ENCODE measurements around the gene KDM5B. TPM values are rescaled to one million over a fixed set of nuclear protein-coding genes. Genes with fewer than 3 reads are reported as not detected.

Gene KDM5B
- total and polyA plus RNA-seq, 2 experiments from 2014 or later = 175 to 202 TPM

DNA sequence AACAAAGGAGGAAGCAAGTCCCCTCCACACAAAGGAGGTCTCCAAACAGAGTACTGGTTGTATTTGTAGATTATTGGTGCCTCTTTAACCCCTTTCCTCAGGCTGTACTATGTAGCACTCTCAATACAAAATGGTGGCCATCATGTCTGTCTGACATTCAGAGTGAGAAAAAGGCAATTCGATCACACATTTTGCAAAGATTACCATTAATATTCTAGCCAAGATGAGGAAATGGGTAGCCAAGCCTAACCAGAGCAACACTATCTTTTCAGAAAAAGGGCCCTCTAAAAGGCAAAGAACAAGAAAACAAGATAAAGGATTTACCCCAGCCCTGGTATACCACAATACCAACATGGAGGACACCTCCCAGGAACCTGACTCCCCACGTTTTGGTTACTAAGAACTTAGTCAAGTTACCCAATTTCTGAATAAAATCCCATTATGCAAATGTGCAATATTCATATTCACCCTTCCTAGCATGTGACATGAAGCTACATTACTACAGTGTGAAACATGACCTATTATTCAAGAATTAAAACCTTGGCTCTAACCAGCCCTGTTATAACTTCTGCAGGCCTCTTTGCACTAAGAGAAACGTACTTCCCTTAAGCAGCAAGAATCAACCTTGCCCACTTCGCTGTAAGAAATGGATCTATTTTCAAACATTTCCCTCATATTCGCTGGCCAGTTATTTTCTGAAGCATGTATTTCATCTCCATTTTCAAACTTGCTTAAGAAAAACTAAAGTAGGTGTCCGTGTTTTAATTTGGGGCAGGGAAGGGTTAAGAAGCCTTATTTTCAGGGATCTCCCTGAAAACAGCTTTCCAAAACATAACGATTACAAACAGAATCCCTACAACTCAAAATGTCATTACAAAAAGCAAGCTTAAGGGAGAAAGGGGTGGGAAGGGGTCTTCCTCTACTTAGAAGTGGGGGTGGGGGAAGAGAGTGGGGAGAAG is 2.1 kb downstream of the KDM5B start:
- H3K36me3 ChIP-seq (ENCODE audit: insufficient read depth) = no peaks in the 10 kb centered on the region
- Mint-ChIP-seq H3K4me3 (peak overlapping the region; percentile 78), H3K27ac (peak overlapping the region; percentile 97), H3K4me1 (peaks cover 52% of the 10 kb centered on the region), H3K9me3 (no peaks in the 10 kb centered on the region), H3K27me3 (ENCODE audit: insufficient read depth, low read depth, poor library complexity) (peaks cover 12% of the 10 kb centered on the region), H3K36me3 (ENCODE audit: low read depth) (no peaks in the 10 kb centered on the region; the same call in 2 of the 3 replicates)
- H3K27me3 ChIP-seq (ENCODE audit: insufficient read depth) = peaks cover 11% of the 10 kb centered on the region
- peaks cover 30% of the 10 kb centered on the region for H4K20me1 ChIP-seq (replicated peaks; ENCODE audit: insufficient read depth)
- H3K27ac ChIP-seq (ENCODE audit: low read depth) = peak overlapping the region; percentile 46
- H3K4me2 ChIP-seq = peak overlapping the region; percentile 89
- ATAC-seq (no peak), DNase-seq (ENCODE audit: low spot score) (no peak)
- peaks cover 77% of the 10 kb centered on the region for H3K79me2 ChIP-seq (replicated peaks; ENCODE audit: insufficient read depth)
- H3K4me1 ChIP-seq (ENCODE audit: insufficient read depth) = peaks cover 53% of the 10 kb centered on the region
- H2AFZ ChIP-seq = no peak overlapping the region
- peaks cover 5% of the 10 kb centered on the region; the same call in 1 of the 2 replicates for H3F3A ChIP-seq (replicated peaks; ENCODE audit: low read depth)
- peak overlapping the region; percentile 66 for H3K4me3 ChIP-seq
- no peaks in the 10 kb centered on the region for H3K9me2 ChIP-seq (ENCODE audit: insufficient read depth)
- no peak for TF ChIP-seq NANOG (IDR thresholded peaks at IDR 0.05; ENCODE audit: borderline replicate concordance)
- TF ChIP-seq, protein P1, sequence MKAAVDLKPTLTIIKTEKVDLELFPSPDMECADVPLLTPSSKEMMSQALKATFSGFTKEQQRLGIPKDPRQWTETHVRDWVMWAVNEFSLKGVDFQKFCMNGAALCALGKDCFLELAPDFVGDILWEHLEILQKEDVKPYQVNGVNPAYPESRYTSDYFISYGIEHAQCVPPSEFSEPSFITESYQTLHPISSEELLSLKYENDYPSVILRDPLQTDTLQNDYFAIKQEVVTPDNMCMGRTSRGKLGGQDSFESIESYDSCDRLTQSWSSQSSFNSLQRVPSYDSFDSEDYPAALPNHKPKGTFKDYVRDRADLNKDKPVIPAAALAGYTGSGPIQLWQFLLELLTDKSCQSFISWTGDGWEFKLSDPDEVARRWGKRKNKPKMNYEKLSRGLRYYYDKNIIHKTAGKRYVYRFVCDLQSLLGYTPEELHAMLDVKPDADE (IDR thresholded peaks at IDR 0.05) = no peak
- TF ChIP-seq POLR2AphosphoS5 (IDR thresholded peaks at IDR 0.05; ENCODE audit: low read depth) = no peak
- no peak for TF ChIP-seq CREB1 (CRISPR knock-in tag; IDR thresholded peaks at IDR 0.05; ENCODE audit: low read depth)
- TF ChIP-seq EZH2 (IDR thresholded peaks at IDR 0.05; ENCODE audit: low read depth, unreplicated experiment) = no peak
- TF ChIP-seq STAT1 (IDR thresholded peaks at IDR 0.05; ENCODE audit: unreplicated experiment) = no peak
- TF ChIP-seq, protein P2, sequence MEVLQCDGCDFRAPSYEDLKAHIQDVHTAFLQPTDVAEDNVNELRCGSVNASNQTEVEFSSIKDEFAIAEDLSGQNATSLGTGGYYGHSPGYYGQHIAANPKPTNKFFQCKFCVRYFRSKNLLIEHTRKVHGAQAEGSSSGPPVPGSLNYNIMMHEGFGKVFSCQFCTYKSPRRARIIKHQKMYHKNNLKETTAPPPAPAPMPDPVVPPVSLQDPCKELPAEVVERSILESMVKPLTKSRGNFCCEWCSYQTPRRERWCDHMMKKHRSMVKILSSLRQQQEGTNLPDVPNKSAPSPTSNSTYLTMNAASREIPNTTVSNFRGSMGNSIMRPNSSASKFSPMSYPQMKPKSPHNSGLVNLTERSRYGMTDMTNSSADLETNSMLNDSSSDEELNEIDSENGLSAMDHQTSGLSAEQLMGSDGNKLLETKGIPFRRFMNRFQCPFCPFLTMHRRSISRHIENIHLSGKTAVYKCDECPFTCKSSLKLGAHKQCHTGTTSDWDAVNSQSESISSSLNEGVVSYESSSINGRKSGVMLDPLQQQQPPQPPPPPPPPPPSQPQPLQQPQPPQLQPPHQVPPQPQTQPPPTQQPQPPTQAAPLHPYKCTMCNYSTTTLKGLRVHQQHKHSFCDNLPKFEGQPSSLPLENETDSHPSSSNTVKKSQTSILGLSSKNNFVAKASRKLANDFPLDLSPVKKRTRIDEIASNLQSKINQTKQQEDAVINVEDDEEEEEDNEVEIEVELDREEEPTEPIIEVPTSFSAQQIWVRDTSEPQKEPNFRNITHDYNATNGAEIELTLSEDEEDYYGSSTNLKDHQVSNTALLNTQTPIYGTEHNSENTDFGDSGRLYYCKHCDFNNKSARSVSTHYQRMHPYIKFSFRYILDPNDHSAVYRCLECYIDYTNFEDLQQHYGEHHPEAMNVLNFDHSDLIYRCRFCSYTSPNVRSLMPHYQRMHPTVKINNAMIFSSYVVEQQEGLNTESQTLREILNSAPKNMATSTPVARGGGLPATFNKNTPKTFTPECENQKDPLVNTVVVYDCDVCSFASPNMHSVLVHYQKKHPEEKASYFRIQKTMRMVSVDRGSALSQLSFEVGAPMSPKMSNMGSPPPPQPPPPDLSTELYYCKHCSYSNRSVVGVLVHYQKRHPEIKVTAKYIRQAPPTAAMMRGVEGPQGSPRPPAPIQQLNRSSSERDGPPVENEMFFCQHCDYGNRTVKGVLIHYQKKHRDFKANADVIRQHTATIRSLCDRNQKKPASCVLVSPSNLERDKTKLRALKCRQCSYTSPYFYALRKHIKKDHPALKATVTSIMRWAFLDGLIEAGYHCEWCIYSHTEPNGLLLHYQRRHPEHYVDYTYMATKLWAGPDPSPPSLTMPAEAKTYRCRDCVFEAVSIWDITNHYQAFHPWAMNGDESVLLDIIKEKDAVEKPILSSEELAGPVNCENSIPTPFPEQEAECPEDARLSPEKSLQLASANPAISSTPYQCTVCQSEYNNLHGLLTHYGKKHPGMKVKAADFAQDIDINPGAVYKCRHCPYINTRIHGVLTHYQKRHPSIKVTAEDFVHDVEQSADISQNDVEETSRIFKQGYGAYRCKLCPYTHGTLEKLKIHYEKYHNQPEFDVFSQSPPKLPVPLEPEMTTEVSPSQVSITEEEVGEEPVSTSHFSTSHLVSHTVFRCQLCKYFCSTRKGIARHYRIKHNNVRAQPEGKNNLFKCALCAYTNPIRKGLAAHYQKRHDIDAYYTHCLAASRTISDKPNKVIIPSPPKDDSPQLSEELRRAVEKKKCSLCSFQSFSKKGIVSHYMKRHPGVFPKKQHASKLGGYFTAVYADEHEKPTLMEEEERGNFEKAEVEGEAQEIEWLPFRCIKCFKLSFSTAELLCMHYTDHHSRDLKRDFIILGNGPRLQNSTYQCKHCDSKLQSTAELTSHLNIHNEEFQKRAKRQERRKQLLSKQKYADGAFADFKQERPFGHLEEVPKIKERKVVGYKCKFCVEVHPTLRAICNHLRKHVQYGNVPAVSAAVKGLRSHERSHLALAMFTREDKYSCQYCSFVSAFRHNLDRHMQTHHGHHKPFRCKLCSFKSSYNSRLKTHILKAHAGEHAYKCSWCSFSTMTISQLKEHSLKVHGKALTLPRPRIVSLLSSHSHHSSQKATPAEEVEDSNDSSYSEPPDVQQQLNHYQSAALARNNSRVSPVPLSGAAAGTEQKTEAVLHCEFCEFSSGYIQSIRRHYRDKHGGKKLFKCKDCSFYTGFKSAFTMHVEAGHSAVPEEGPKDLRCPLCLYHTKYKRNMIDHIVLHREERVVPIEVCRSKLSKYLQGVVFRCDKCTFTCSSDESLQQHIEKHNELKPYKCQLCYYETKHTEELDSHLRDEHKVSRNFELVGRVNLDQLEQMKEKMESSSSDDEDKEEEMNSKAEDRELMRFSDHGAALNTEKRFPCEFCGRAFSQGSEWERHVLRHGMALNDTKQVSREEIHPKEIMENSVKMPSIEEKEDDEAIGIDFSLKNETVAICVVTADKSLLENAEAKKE (CRISPR knock-in tag; IDR thresholded peaks at IDR 0.05) = no peak
- TF ChIP-seq ZNF331 (CRISPR knock-in tag; IDR thresholded peaks at IDR 0.05; ENCODE audit: low read depth) = no peak
- no peak for TF ChIP-seq ZNF114 (CRISPR knock-in tag; IDR thresholded peaks at IDR 0.05)
- TF ChIP-seq, protein P3, sequence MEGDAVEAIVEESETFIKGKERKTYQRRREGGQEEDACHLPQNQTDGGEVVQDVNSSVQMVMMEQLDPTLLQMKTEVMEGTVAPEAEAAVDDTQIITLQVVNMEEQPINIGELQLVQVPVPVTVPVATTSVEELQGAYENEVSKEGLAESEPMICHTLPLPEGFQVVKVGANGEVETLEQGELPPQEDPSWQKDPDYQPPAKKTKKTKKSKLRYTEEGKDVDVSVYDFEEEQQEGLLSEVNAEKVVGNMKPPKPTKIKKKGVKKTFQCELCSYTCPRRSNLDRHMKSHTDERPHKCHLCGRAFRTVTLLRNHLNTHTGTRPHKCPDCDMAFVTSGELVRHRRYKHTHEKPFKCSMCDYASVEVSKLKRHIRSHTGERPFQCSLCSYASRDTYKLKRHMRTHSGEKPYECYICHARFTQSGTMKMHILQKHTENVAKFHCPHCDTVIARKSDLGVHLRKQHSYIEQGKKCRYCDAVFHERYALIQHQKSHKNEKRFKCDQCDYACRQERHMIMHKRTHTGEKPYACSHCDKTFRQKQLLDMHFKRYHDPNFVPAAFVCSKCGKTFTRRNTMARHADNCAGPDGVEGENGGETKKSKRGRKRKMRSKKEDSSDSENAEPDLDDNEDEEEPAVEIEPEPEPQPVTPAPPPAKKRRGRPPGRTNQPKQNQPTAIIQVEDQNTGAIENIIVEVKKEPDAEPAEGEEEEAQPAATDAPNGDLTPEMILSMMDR (conservative IDR thresholded peaks at IDR 0.05; ENCODE audit: low read depth in 2 of 2) = no peak
- TF ChIP-seq, protein P4, sequence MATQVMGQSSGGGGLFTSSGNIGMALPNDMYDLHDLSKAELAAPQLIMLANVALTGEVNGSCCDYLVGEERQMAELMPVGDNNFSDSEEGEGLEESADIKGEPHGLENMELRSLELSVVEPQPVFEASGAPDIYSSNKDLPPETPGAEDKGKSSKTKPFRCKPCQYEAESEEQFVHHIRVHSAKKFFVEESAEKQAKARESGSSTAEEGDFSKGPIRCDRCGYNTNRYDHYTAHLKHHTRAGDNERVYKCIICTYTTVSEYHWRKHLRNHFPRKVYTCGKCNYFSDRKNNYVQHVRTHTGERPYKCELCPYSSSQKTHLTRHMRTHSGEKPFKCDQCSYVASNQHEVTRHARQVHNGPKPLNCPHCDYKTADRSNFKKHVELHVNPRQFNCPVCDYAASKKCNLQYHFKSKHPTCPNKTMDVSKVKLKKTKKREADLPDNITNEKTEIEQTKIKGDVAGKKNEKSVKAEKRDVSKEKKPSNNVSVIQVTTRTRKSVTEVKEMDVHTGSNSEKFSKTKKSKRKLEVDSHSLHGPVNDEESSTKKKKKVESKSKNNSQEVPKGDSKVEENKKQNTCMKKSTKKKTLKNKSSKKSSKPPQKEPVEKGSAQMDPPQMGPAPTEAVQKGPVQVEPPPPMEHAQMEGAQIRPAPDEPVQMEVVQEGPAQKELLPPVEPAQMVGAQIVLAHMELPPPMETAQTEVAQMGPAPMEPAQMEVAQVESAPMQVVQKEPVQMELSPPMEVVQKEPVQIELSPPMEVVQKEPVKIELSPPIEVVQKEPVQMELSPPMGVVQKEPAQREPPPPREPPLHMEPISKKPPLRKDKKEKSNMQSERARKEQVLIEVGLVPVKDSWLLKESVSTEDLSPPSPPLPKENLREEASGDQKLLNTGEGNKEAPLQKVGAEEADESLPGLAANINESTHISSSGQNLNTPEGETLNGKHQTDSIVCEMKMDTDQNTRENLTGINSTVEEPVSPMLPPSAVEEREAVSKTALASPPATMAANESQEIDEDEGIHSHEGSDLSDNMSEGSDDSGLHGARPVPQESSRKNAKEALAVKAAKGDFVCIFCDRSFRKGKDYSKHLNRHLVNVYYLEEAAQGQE (IDR thresholded peaks at IDR 0.05; ENCODE audit: unreplicated experiment) = no peak
- no peak for TF ChIP-seq EZH2phosphoT487 (IDR thresholded peaks at IDR 0.05; ENCODE audit: unreplicated experiment)
- TF ChIP-seq JUNB (IDR thresholded peaks at IDR 0.05; ENCODE audit: unreplicated experiment) = no peak
